ENCODE results near the gene PODNL1.
"Not testable (repeated sequence)": the region's sequence is repeated elsewhere in the genome, so short reads cannot be mapped to it uniquely, and the experiment has no call there.

Gene PODNL1

GRCh38 chr19:13929340-13929739, 8.9 kb downstream of the PODNL1 start:
- in situ Hi-C loops (cut with HindIII; ENCODE audit: low pct_ligation_motif_present, low sequenced_read_pairs): no loop called here
- Histone ChIP-seq H3K4me3 (ENCODE audit: low read depth, low read length) (no peak overlapping the region), H3K27ac (no peak overlapping the region), H3K27me3 (replicated peaks) (no peaks in the 10 kb centered on the region), H3K36me3 (replicated peaks) (peaks cover 8% of the 10 kb centered on the region)
- no peak for TF ChIP-seq CTCF (IDR thresholded peaks at IDR 0.05; ENCODE audit: low read depth, low read length, missing control alignments)
- DNase-seq: no peak

- H3K36me3 ChIP-seq (replicated peaks): peaks cover 25% of the 10 kb centered on the region
- H3K4me3 ChIP-seq (ENCODE audit: low read depth, low read length): no peak overlapping the region
- H3K27me3 ChIP-seq (replicated peaks): no peaks in the 10 kb centered on the region
- DNase-seq: no peak
- TF ChIP-seq CTCF (IDR thresholded peaks at IDR 0.05; ENCODE audit: low read depth, low read length, missing control alignments): no peak
- in situ Hi-C loops (cut with HindIII; ENCODE audit: low pct_ligation_motif_present, low sequenced_read_pairs): no loop called here
- H3K27ac ChIP-seq: no peak overlapping the region
These were observed 11.5 kb downstream of the PODNL1 start for GRCh38 chr19:13926715-13927114.

GRCh38 chr19:13926010-13926409, 12.2 kb downstream of the PODNL1 start:
- Histone ChIP-seq H3K27me3 (replicated peaks) (no peaks in the 10 kb centered on the region), H3K4me3 (ENCODE audit: low read depth, low read length) (no peak overlapping the region), H3K27ac (no peak overlapping the region), H3K36me3 (replicated peaks) (peaks cover 32% of the 10 kb centered on the region)
- no peak for TF ChIP-seq CTCF (IDR thresholded peaks at IDR 0.05; ENCODE audit: low read depth, low read length, missing control alignments)
- no peak for DNase-seq
- in situ Hi-C loops (cut with HindIII; ENCODE audit: low pct_ligation_motif_present, low sequenced_read_pairs): no loop called here

- Histone ChIP-seq H3K36me3 (replicated peaks) (peaks cover 50% of the 10 kb centered on the region), H3K27ac (no peak overlapping the region), H3K4me3 (ENCODE audit: low read depth, low read length) (no peak overlapping the region), H3K27me3 (replicated peaks) (no peaks in the 10 kb centered on the region)
- in situ Hi-C loops (cut with HindIII; ENCODE audit: low pct_ligation_motif_present, low sequenced_read_pairs): no loop called here
- no peak for TF ChIP-seq CTCF (IDR thresholded peaks at IDR 0.05; ENCODE audit: low read depth, low read length, missing control alignments)
- DNase-seq: no peak
These were observed 14.8 kb downstream of the PODNL1 start for GRCh38 chr19:13923194-13923987.

GRCh38 chr19:13922118-13922517, 16.1 kb downstream of the PODNL1 start:
- H3K36me3 ChIP-seq (replicated peaks): peaks cover 51% of the 10 kb centered on the region
- DNase-seq; H3K27ac ChIP-seq; H3K4me3 ChIP-seq (ENCODE audit: low read depth, low read length); in situ Hi-C loops (cut with HindIII; ENCODE audit: low pct_ligation_motif_present, low sequenced_read_pairs); H3K27me3 ChIP-seq (replicated peaks): not testable (repeated sequence)

- peak; percentile 40 for DNase-seq
- TF ChIP-seq CTCF (IDR thresholded peaks at IDR 0.05; ENCODE audit: low read depth, low read length, missing control alignments): no peak
- Histone ChIP-seq H3K4me3 (ENCODE audit: low read depth, low read length) (no peak overlapping the region), H3K36me3 (replicated peaks) (peaks cover 49% of the 10 kb centered on the region), H3K27ac (no peak overlapping the region), H3K27me3 (replicated peaks) (no peaks in the 10 kb centered on the region)
- in situ Hi-C loops (cut with HindIII; ENCODE audit: low pct_ligation_motif_present, low sequenced_read_pairs): no loop called here
These were observed 17.1 kb downstream of the PODNL1 start for GRCh38 chr19:13920940-13921747.
